Endothelial cell of umbilical vein (primary cell): ENCODE data around the gene DIPK1A. TPM values are rescaled to one million over a fixed set of nuclear protein-coding genes. Genes with fewer than 3 reads are reported as not detected.

ENCODE experiments used
- BruUV-seq: library from RNA; stranded (reverse); fragments of 400-500 nt; replicated peaks from 2 replicates; lab custom pipeline; 2021; lab: Mats Ljungman, UMichigan
- CTCF ChIA-PET: fragments of 300-600, 350-600 bp; sonication (Branson Sonifier 250); formaldehyde crosslinking; loops from one replicate; lab custom pipeline; 2021; ENCODE audit warnings: antibody characterized with exemption, inconsistent platforms; lab: Charles Lee
- POLR2A ChIA-PET: fragments of 300-600, 350-600 bp; sonication (Branson Sonifier 250); formaldehyde crosslinking; loops from one replicate; lab custom pipeline; 2021; ENCODE audit warnings: antibody characterized with exemption, inconsistent platforms; lab: Charles Lee
- DNase-seq: peaks from one replicate; pipeline ENCODE4 v3.0.0-alpha.2; 2011; ENCODE audit warnings: low read depth, low spot score
- FAIRE-seq: peaks from 2 replicates; lab custom pipeline; 2011; peaks lifted over from hg19 to GRCh38; lab: Jason Lieb, UNC
- H2AFZ ChIP-seq: 2 replicates; pipeline ENCODE4 v1.6.0; 2012; ENCODE audit warnings: low read depth, low read length, control low read depth, inconsistent platforms
- H3K27ac ChIP-seq: 2 replicates; pipeline ENCODE4 v1.5.1; 2011; ENCODE audit warnings: low read depth, mild to moderate bottlenecking, control low read depth, low read length, moderate library complexity; ENCODE audit not compliant: insufficient read depth
- H3K27me3 ChIP-seq, 2 experiments: 2 replicates each; pipeline versions ENCODE4 v1.6.0 to v1.6.1; 2011; ENCODE audit warnings: low read length in 2 of 2, mixed read lengths in 1 of 2; ENCODE audit not compliant: control insufficient read depth in 2 of 2, insufficient read depth in 2 of 2
- H3K36me3 ChIP-seq, 2 experiments: 2 replicates in 1 of 2; 3 replicates in 1 of 2; pipeline ENCODE4 v1.5.1; 2011; ENCODE audit warnings: low read length in 2 of 2, mild to moderate bottlenecking in 1 of 2, moderate library complexity in 1 of 2; ENCODE audit not compliant: control insufficient read depth in 2 of 2, insufficient read depth in 2 of 2; ENCODE audit errors: extremely low read depth in 1 of 2
- H3K4me1 ChIP-seq: 3 replicates; pipeline ENCODE4 v1.5.1; 2011; ENCODE audit warnings: mild to moderate bottlenecking, low read length; ENCODE audit not compliant: control insufficient read depth, insufficient read depth; ENCODE audit errors: extremely low read depth
- H3K4me2 ChIP-seq: 2 replicates; pipeline ENCODE4 v1.6.1; 2011; ENCODE audit warnings: low read length, control low read depth, mixed read lengths; ENCODE audit not compliant: insufficient read depth
- H3K4me3 ChIP-seq, 3 experiments: fragments of 200-600 bp in 1 of 3; sonication (generic), shearing (Covaris generic) in 1 of 3; replicated peaks in 1 of 3; 2 replicates each; pipeline ENCODE4 v1.5.1; 2011 to 2016; ENCODE audit warnings: control low read depth in 3 of 3, low read length in 3 of 3, mild to moderate bottlenecking in 2 of 3, inconsistent platforms in 1 of 3, low read depth in 1 of 3, moderate library complexity in 1 of 3; ENCODE audit not compliant: insufficient read depth in 1 of 3
- H3K79me2 ChIP-seq: 2 replicates; pipeline ENCODE4 v1.6.0; 2012; ENCODE audit warnings: low read length, inconsistent platforms; ENCODE audit not compliant: control insufficient read depth, insufficient read depth
- H3K9ac ChIP-seq: replicated peaks from 2 replicates; pipeline ENCODE3; 2011; ENCODE audit warnings: low read length, control low read depth; ENCODE audit not compliant: insufficient read depth; ENCODE audit errors: extremely low read depth
- H3K9me1 ChIP-seq: replicated peaks from 3 replicates; pipeline ENCODE4 v1.6.0; 2011; ENCODE audit warnings: mild to moderate bottlenecking, low read length; ENCODE audit not compliant: control insufficient read depth, insufficient read depth; ENCODE audit errors: extremely low read depth
- H3K9me3 ChIP-seq: replicated peaks from 2 replicates; pipeline ENCODE4 v1.5.1; 2012; ENCODE audit warnings: low read length, inconsistent platforms; ENCODE audit not compliant: control insufficient read depth, insufficient read depth
- H4K20me1 ChIP-seq: replicated peaks from 2 replicates; pipeline ENCODE3; 2011; ENCODE audit warnings: mild to moderate bottlenecking, low read length; ENCODE audit not compliant: control insufficient read depth, insufficient read depth; ENCODE audit errors: extremely low read depth
- EZH2 ChIP-seq: IDR thresholded peaks from 2 replicates; pipeline ENCODE4 v1.6.1; 2012; ENCODE audit warnings: borderline replicate concordance, low read depth, mild to moderate bottlenecking, moderate library complexity, low read length, inconsistent platforms; ENCODE audit not compliant: severe bottlenecking
- FOS ChIP-seq: IDR thresholded peaks from 2 replicates; pipeline ENCODE4 v1.6.1; 2011; ENCODE audit warnings: mild to moderate bottlenecking, low read length, moderate library complexity, borderline replicate concordance; ENCODE audit not compliant: insufficient read depth
- GATA2 ChIP-seq: IDR thresholded peaks from 2 replicates; pipeline ENCODE4 v1.7.0; 2011; ENCODE audit warnings: low read depth, mild to moderate bottlenecking, moderate library complexity, mixed read lengths, low read length; ENCODE audit not compliant: insufficient read length, insufficient read depth
- JUN ChIP-seq: IDR thresholded peaks from 2 replicates; pipeline ENCODE4 v1.6.1; 2011; ENCODE audit warnings: borderline replicate concordance, low read depth; ENCODE audit not compliant: insufficient read length, insufficient read depth
- MYC ChIP-seq: IDR thresholded peaks from one replicate; pipeline ENCODE4 v1.6.1; 2011; ENCODE audit warnings: mild to moderate bottlenecking, low read depth, low read length
- POLR2A ChIP-seq: IDR thresholded peaks from 2 replicates; pipeline ENCODE4 v1.6.1; 2012; ENCODE audit warnings: low read depth, mild to moderate bottlenecking, control low read depth, low read length
- POLR2AphosphoS5 ChIP-seq: IDR thresholded peaks from 2 replicates; pipeline ENCODE4 v1.6.1; 2012; ENCODE audit warnings: low read depth, mild to moderate bottlenecking, control low read depth, low read length, moderate library complexity; ENCODE audit not compliant: insufficient read depth
- dilution Hi-C: fragments of 300-500 bp; cut with MboI; formaldehyde crosslinking; loops from one replicate; pipeline ENCODE4 v1.15.0; 2019; ENCODE audit warnings: low sequenced_read_pairs; ENCODE audit not compliant: extremely low pct_ligation_motif_present
- intact Hi-C: fragments of 100-400 bp; cut with micrococcal nuclease; formaldehyde crosslinking; loops from one replicate; pipeline ENCODE4 v1.10.0; 2022
- polyA plus RNA-seq, 4 experiments: library from polyadenylated mRNA; depleted of rRNA in 3 of 4; stranded (reverse) in 3 of 4; unstranded in 1 of 4; fragments of >200 nt; gene quantifications; 2 replicates each; pipeline versions ENCODE4 v1.2.1 to v1.2.3, GENCODE V29; 2011 to 2012; ENCODE audit warnings: missing spikeins in 1 of 4
- total RNA-seq: library from RNA; stranded (reverse); gene quantifications from 2 replicates; pipeline ENCODE4 v1.2.3, GENCODE V29; 2021
- TF ChIP-seq, protein P1 (sequence below): IDR thresholded peaks from 2 replicates; pipeline ENCODE4 v1.6.1; 2011; ENCODE audit not compliant: insufficient read depth, insufficient read length
- TF ChIP-seq, protein P2 (sequence below), 2 donors: IDR thresholded peaks; 1 replicate in 1 of 2; 2 replicates in 1 of 2; pipeline ENCODE4 v1.5.1; 2011; ENCODE audit warnings: low read length in 2 of 2, mild to moderate bottlenecking in 2 of 2, moderate library complexity in 2 of 2, control low read depth in 1 of 2, inconsistent platforms in 1 of 2, low read depth in 1 of 2; ENCODE audit not compliant: insufficient read depth in 1 of 2; ENCODE audit errors: extremely low read depth in 1 of 2

The DIPK1A gene
- total and polyA plus RNA-seq, 2 donors (not counting 3 experiments of a cell fraction or from before 2014, with no cell fraction given), result 0.25 to 0.93 TPM

DNA sequence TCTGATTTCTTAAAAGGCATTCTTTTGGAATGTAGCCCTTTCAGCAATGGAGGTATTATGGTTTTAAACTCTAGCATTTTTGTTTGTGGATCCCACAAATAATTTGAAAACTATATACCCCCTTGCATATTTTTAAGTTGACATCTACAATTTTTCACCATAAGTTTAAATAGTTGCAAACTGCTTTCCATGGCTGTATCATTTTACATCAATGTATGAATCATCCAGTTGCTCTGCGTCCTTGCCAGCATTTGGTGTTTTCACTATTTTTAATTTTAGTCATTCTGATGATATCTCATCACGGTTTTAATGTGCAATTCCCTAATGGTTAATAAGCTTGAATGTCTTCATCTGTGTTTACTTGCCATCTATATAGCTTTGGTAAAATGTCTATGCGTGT, 20.7 kb downstream of the DIPK1A start:
- CTCF ChIA-PET, result no interaction called here
- Histone ChIP-seq H3K27me3 (peaks cover 6 to 9% of the 10 kb centered on the region in 2 experiments), H3K36me3 (no peaks in the 10 kb centered on the region), H3K4me3 (no peak overlapping the region), H3K4me1 (no peaks in the 10 kb centered on the region), H2AFZ (no peak overlapping the region), H3K27ac (no peak overlapping the region), H3K9me3 (no peaks in the 10 kb centered on the region), H4K20me1 (no peaks in the 10 kb centered on the region), H3K9ac (no peak overlapping the region), H3K9me1 (no peaks in the 10 kb centered on the region), H3K79me2 (no peaks in the 10 kb centered on the region), H3K4me2 (no peak overlapping the region)
- FAIRE-seq (no peak), DNase-seq (no peak)
- POLR2A ChIA-PET, result no interaction called here
- no peak for TF ChIP-seq GATA2
- no peak for TF ChIP-seq POLR2AphosphoS5
- no peak for TF ChIP-seq MYC
- no peak for TF ChIP-seq JUN
- TF ChIP-seq POLR2A, result no peak
- TF ChIP-seq, protein P1, sequence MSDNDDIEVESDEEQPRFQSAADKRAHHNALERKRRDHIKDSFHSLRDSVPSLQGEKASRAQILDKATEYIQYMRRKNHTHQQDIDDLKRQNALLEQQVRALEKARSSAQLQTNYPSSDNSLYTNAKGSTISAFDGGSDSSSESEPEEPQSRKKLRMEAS, result no peak
- TF ChIP-seq, protein P2, sequence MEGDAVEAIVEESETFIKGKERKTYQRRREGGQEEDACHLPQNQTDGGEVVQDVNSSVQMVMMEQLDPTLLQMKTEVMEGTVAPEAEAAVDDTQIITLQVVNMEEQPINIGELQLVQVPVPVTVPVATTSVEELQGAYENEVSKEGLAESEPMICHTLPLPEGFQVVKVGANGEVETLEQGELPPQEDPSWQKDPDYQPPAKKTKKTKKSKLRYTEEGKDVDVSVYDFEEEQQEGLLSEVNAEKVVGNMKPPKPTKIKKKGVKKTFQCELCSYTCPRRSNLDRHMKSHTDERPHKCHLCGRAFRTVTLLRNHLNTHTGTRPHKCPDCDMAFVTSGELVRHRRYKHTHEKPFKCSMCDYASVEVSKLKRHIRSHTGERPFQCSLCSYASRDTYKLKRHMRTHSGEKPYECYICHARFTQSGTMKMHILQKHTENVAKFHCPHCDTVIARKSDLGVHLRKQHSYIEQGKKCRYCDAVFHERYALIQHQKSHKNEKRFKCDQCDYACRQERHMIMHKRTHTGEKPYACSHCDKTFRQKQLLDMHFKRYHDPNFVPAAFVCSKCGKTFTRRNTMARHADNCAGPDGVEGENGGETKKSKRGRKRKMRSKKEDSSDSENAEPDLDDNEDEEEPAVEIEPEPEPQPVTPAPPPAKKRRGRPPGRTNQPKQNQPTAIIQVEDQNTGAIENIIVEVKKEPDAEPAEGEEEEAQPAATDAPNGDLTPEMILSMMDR (IDR thresholded peaks at IDR 0.05; ENCODE audit: extremely low read depth in 1 of 2, insufficient read depth in 1 of 2, low read depth in 1 of 2, low read length in 2 of 2), result no peak
- TF ChIP-seq EZH2, result no peak
- TF ChIP-seq FOS, result no peak
- dilution Hi-C loops, result no loop called here
- no TSS peak for BruUV-seq
- intact Hi-C loops, result no loop called here
